IPS-18a (cell line): ENCODE data around the gene ITGA3.

ENCODE experiments used
- H3K27ac ChIP-seq: one replicate; pipeline ENCODE4 v1.5.1; 2013; ENCODE audit warnings: low read length
- H3K27me3 ChIP-seq: one replicate; pipeline ENCODE4 v1.6.1; 2013; ENCODE audit warnings: mild to moderate bottlenecking, low read length; ENCODE audit not compliant: control insufficient read depth, insufficient read depth
- H3K36me3 ChIP-seq: one replicate; pipeline ENCODE4 v1.6.1; 2013; ENCODE audit warnings: low read depth, low read length; ENCODE audit not compliant: control insufficient read depth
- H3K4me1 ChIP-seq: one replicate; pipeline ENCODE4 v1.6.1; 2013; ENCODE audit warnings: low read depth, low read length; ENCODE audit not compliant: control insufficient read depth
- H3K4me3 ChIP-seq: one replicate; pipeline ENCODE4 v1.5.1; 2013; ENCODE audit warnings: low read length
- H3K9ac ChIP-seq: one replicate; pipeline ENCODE4 v1.6.1; 2013; ENCODE audit warnings: mild to moderate bottlenecking, low read length, moderate library complexity
- H3K9me3 ChIP-seq: one replicate; pipeline ENCODE4 v1.6.1; 2013; ENCODE audit warnings: low read depth, low read length; ENCODE audit not compliant: control insufficient read depth

Gene ITGA3

DNA sequence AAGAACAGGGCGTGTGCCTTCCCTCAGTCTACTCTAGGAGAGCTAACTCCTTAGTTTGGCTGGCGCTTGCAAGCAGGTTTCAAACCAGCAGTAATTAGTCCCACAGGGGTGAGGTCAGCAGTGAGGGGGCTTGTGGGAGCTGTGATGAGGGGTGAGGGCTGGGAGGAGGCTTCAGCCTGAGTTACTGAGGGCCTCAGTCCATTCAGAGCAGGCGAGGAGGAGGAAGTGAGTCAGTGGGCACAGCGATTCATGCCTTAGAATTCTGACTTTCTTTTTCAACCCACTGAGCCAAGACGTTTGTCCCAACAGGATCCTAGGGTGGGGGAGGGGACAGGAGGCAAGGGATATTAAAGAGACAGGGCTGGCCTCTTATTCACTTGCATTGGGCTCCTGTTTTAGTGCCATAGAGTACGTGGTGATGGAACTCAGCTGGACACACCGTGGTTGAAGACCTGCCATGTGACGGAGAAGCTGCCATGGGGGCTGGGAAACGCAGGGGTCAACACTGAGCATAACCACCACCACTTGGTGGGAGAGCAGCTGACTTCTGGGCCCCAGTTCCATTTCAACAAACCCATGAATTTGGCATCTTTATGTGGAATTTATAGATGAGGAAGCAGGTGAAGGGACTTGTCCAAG is 8.3 kb upstream of the ITGA3 start:
- H3K9ac ChIP-seq = no peak overlapping the region

DNA sequence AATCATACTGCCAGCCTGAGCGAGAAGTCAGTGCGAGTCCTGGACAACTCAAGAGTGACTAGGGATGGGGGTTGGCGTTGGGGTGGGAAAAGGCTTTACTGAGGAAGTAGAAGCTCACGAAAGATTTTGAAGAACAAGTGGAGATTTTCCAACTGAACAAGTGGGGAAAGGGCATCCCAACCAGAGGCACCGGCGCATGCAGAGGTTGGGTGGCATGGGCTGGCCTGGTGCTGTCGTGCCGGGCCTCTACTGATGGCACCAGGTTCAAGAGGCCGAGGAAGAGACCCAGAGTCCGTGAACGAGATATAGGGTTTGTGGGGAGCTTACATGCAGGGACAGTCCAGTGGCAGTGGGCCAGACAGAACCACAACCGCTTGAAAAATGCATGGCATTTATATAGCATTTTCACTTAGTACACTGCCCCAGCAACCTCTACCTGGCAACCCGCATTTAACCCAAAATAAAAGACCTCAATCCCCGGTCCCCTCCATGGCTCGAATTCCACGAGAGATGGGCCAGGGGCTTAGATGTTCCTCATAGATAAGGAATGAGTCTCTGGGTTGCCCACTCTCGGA is 7.7 kb upstream of the ITGA3 start:
- Histone ChIP-seq H3K27me3 (peaks cover 3% of the 10 kb centered on the region), H3K36me3 (no peaks in the 10 kb centered on the region), H3K4me1 (peaks cover 20% of the 10 kb centered on the region), H3K4me3 (no peak overlapping the region), H3K9ac (no peak overlapping the region), H3K9me3 (no peaks in the 10 kb centered on the region), H3K27ac (no peak overlapping the region)

More for the DNA sequence above, 8.3 kb upstream of the ITGA3 start:
- Histone ChIP-seq H3K4me3 (no peak overlapping the region), H3K27me3 (no peaks in the 10 kb centered on the region), H3K27ac (no peak overlapping the region), H3K4me1 (peaks cover 19% of the 10 kb centered on the region), H3K9me3 (no peaks in the 10 kb centered on the region), H3K36me3 (no peaks in the 10 kb centered on the region)

DNA sequence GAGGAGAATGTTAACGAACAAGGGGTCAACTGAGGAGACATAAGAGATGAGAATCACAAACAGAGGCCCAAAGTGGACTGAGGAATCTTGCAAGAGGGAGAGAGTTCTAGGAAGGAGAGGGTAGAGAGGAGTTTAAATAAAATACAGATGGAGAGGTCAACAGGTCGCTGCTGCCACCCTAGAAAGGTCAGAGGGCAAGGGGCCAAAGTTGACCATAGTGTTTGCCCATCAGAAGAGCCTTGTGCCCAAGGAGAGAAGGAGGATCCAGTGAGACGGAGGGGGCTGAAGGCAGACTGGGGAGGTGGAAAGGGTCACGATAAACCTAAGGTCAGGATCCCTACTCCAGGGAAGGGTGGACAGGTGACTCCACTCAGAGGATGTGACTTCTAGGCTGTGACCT is 6.9 kb upstream of the ITGA3 start:
- peaks cover 10% of the 10 kb centered on the region for H3K27me3 ChIP-seq
- H3K27ac ChIP-seq = no peak overlapping the region
- H3K4me1 ChIP-seq = peaks cover 20% of the 10 kb centered on the region
- H3K4me3 ChIP-seq = no peak overlapping the region
- H3K36me3 ChIP-seq = no peaks in the 10 kb centered on the region
- no peaks in the 10 kb centered on the region for H3K9me3 ChIP-seq
- no peak overlapping the region for H3K9ac ChIP-seq

DNA sequence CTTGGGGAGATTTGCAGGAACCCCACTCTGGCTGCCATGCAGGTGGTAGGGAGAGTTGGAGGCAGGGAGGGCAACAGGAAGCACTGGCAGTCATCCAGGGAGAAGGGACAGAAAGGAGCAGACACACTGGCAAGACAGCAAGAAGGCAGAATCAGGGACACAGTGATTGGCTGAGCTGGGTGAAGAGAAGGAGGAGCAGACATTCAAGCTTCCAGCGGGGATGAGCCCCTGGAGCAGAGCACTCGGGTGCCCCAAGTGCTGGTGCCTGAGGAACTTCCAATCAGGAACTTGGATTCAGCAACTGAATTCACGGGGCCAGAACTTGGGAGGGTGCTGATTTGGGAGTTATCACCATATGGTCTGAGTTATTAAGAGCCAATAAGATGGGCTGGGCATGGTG is 6.3 kb upstream of the ITGA3 start:
- Histone ChIP-seq H3K36me3 (no peaks in the 10 kb centered on the region), H3K9ac (no peak overlapping the region), H3K27ac (no peak overlapping the region), H3K4me3 (no peak overlapping the region), H3K9me3 (no peaks in the 10 kb centered on the region), H3K4me1 (peaks cover 20% of the 10 kb centered on the region), H3K27me3 (peaks cover 14% of the 10 kb centered on the region)

DNA sequence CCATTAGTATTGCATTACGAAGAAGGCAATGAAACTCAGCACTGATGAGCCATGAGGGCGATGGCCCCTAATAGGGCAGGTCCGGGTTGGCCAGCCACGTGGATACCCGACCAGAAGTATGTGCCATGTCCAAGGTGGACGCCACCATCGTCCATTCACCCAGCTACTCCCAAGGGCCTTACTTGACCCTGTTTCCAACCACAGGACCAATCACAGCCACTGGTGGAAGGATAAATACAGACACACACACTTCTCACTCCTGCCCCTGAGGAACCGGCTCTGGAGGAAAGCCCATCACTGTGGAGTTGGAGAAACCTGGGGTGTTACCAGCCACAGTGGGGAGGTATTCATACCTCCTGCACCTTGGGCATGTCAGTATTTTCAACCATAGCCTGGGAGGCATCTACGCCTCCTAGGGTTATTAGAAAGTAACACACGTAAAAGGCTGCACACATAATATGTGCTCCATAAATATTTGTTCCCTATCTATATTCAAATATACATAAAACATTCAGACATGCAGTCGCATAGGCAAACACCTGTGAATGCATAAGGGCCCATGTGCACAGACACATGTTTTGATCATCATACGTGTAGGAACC is 5.4 kb upstream of the ITGA3 start:
- Histone ChIP-seq H3K27me3 (peaks cover 14% of the 10 kb centered on the region), H3K36me3 (no peaks in the 10 kb centered on the region), H3K4me1 (peaks cover 23% of the 10 kb centered on the region), H3K9me3 (no peaks in the 10 kb centered on the region), H3K9ac (no peak overlapping the region), H3K4me3 (no peak overlapping the region), H3K27ac (no peak overlapping the region)

DNA sequence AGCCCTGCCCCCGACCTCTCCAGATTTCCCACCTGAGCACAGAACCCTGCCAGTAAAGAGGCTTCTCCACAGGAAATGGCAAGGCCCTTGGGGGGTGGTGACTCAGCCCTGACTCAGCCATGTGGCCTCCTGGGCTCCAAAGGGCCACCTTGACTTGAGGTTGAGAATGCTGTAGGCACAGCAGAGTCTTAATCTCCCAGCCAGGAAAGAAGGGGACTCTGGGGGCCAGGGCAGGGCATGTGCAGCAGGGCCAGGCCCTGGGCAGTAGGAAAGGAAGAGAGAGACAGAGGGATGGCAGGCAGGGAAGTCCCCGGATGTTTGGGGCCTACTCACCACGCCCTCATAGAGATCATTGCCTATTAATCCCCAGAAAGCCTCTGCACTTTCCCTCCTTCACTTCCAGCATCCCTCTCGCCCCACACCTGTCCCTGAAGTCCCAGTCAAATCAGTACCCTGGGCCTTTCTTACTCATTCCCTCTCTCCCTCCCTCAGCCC is 4.8 kb upstream of the ITGA3 start:
- no peak overlapping the region for H3K9ac ChIP-seq
- H3K36me3 ChIP-seq = no peaks in the 10 kb centered on the region
- no peak overlapping the region for H3K27ac ChIP-seq
- H3K27me3 ChIP-seq = peaks cover 14% of the 10 kb centered on the region
- H3K9me3 ChIP-seq = no peaks in the 10 kb centered on the region
- no peak overlapping the region for H3K4me3 ChIP-seq
- peaks cover 23% of the 10 kb centered on the region for H3K4me1 ChIP-seq

DNA sequence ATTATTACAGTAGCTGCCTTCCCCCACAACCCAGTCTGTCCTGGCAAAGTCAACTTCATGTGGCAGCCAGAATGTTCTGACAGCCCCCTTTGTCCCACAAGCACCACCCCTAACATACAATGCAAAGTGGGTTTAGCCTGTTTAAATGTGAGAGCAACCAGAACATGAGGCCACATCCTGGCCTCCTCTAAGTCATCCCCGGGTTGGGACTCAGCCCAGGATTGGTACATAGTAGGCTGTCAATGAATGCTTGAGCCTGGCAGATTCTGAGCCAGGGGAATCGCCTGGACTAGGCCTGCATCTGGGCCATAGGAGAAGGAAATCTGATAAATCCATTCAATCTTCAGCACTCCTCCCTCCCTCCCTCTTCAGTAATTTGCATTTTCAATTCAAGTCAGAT is 4.3 kb upstream of the ITGA3 start:
- Histone ChIP-seq H3K4me1 (peaks cover 23% of the 10 kb centered on the region), H3K9ac (no peak overlapping the region), H3K36me3 (no peaks in the 10 kb centered on the region), H3K27ac (no peak overlapping the region), H3K27me3 (peaks cover 16% of the 10 kb centered on the region), H3K9me3 (no peaks in the 10 kb centered on the region), H3K4me3 (no peak overlapping the region)

DNA sequence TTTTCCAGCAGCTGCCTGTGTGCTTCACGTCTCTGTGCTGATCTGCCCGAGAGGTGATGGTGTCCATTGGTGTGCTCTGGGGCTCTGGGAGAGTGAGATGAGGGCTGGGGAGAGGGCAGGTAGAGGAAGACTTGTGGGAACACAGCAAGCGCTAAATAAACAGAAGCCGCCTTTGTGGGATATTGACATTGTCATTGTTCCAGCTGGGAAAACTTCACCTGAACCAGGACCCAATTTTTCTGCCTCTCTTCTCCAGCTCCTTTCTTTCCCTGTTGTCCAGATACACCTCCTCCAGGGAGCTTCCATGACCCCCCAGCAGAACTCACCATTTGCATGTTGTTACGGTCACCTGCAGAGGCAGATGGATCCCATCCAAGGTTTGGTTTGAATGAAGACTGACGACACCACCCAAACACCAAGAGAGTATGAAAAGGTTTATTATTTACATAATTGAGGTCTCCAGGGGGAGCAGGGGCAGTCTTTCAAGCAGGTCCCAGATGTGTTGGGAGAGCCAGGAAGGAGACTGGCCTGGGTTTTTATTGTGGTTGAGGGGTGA is 3.6 kb upstream of the ITGA3 start:
- no peak overlapping the region for H3K9ac ChIP-seq
- no peak overlapping the region for H3K27ac ChIP-seq
- H3K4me1 ChIP-seq = peaks cover 22% of the 10 kb centered on the region

DNA sequence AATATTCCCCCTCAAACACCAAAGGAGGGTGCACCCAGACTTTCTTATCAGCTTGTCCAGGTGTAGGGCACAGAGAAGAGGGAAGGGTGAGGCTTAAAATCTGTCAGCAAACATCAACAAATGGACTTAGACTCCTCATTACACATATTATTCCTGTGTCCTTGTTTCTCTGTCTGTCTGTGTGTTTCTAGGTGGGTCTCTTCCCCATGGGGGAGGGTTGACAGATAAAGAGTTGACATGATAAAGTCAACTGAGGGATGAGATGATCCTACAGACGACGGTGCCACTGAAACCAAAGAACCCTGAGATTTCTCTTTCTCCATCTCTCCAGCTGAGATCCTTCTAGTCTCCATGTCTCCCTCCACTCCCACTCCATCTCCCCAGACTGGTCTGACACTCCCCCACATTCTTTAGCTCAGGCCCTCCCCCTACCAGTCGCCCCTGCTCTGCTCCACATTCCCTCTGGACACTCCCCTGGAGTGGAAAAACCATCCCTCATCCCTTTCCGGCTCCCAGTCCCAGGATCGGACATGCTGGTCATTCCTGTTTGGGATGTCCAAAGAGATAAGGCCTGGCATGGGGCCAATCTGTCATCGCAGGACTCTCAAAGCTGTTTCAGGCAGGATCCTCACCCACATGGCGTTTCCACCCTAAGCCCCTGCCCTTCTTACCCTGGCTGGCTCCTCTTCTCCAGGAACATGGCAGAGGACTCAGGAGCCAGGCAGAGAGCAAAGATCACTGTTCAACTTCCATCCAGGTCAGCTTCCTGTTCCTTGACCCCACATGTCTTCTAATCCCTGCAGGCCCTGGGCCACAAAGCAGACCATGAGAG is 2.9 kb upstream of the ITGA3 start:
- no peak overlapping the region for H3K9ac ChIP-seq
- no peak overlapping the region for H3K4me3 ChIP-seq

More for the DNA sequence above, 3.6 kb upstream of the ITGA3 start:
- peaks cover 23% of the 10 kb centered on the region for H3K27me3 ChIP-seq
- H3K4me3 ChIP-seq = no peak overlapping the region
- no peaks in the 10 kb centered on the region for H3K9me3 ChIP-seq
- no peaks in the 10 kb centered on the region for H3K36me3 ChIP-seq

DNA sequence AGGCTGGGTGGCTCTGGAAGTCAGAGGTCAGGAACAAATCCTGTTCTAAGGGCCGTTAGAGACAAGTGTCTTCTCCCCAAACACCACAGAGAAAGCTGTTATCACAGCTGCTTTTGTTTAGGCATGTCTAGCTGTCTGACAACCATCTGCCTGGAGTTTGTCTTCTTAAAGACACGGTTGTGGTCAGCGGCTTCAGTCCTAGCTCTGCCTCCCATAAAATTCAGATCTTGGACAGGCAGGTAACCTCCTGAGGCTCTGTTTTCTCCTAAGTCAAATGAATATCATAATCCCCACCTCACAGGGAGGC is 2.3 kb upstream of the ITGA3 start:
- no peak overlapping the region for H3K9ac ChIP-seq
- H3K36me3 ChIP-seq = no peaks in the 10 kb centered on the region
- no peak overlapping the region for H3K4me3 ChIP-seq
- no peak overlapping the region for H3K27ac ChIP-seq
- peaks cover 36% of the 10 kb centered on the region for H3K27me3 ChIP-seq
- H3K9me3 ChIP-seq = no peaks in the 10 kb centered on the region
- H3K4me1 ChIP-seq = peaks cover 18% of the 10 kb centered on the region

More for the DNA sequence above, 2.9 kb upstream of the ITGA3 start:
- H3K27me3 ChIP-seq = peaks cover 30% of the 10 kb centered on the region
- no peaks in the 10 kb centered on the region for H3K36me3 ChIP-seq
- peaks cover 18% of the 10 kb centered on the region for H3K4me1 ChIP-seq
- H3K27ac ChIP-seq = no peak overlapping the region
- no peaks in the 10 kb centered on the region for H3K9me3 ChIP-seq

DNA sequence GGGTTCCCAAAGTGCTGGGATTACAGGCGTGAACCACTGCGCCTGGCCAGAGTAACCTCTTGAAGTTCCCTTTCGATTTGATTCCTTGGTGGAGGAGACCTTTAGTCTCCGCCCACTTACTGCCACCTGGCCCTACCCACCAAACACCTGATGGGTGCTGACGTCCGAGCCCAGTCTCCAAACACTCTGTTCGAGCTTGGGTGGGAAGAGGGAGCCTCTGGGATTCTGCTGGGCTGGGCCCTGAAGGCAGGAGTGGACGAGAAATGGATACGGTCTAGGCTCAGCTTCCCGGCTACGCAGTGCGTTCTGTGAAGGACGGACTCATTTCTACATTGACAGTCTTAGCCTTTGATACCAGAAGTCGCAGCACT is 870 bp upstream of the ITGA3 start:
- Histone ChIP-seq H3K9me3 (no peaks in the 10 kb centered on the region), H3K9ac (peak overlapping the region; percentile 12), H3K4me1 (peaks cover 18% of the 10 kb centered on the region), H3K36me3 (no peaks in the 10 kb centered on the region), H3K4me3 (peak overlapping the region; percentile 80), H3K27me3 (peaks cover 39% of the 10 kb centered on the region), H3K27ac (no peak overlapping the region)
